Osteocyte (in vitro differentiated cells): ENCODE data around the gene HAPLN2. TPM values are rescaled to one million over a fixed set of nuclear protein-coding genes. Genes with fewer than 3 reads are reported as not detected.

Experiments
- DNase-seq: peaks from one replicate; pipeline ENCODE4 v3.0.0; 2021; ENCODE audit warnings: mixed read lengths; ENCODE audit not compliant: unreplicated experiment; ENCODE audit errors: extremely low spot score
- H3K27ac Mint-ChIP-seq: one replicate; pipeline ENCODE4 v1.8.0; 2021; ENCODE audit warnings: mild to moderate bottlenecking, mixed read lengths; ENCODE audit not compliant: unreplicated experiment
- H3K27me3 Mint-ChIP-seq: one replicate; pipeline ENCODE4 v1.8.0; 2021; ENCODE audit warnings: mixed read lengths; ENCODE audit not compliant: unreplicated experiment
- H3K36me3 Mint-ChIP-seq: one replicate; pipeline ENCODE4 v1.8.0; 2021; ENCODE audit warnings: mixed read lengths; ENCODE audit not compliant: unreplicated experiment
- H3K4me1 Mint-ChIP-seq: one replicate; pipeline ENCODE4 v1.8.0; 2021; ENCODE audit warnings: mixed read lengths; ENCODE audit not compliant: unreplicated experiment
- H3K4me3 Mint-ChIP-seq: one replicate; pipeline ENCODE4 v1.8.0; 2021; ENCODE audit warnings: mild to moderate bottlenecking, moderate library complexity, mixed read lengths; ENCODE audit not compliant: unreplicated experiment
- H3K9me3 Mint-ChIP-seq: one replicate; pipeline ENCODE4 v1.8.0; 2021; ENCODE audit warnings: mixed read lengths; ENCODE audit not compliant: unreplicated experiment
- CTCF ChIP-seq: fragments of 200-600 bp; sonication (generic); IDR thresholded peaks from 2 replicates; pipeline ENCODE4 v1.5.0; 2021; ENCODE audit warnings: antibody characterized with exemption, mild to moderate bottlenecking, moderate library complexity
- total RNA-seq: library from RNA; stranded (reverse); gene quantifications from 2 replicates; pipeline ENCODE4 v1.2.1, GENCODE V29; 2021

HAPLN2 gene
- total RNA-seq, 1 donor from 2014 or later = 0.35 TPM

DNA sequence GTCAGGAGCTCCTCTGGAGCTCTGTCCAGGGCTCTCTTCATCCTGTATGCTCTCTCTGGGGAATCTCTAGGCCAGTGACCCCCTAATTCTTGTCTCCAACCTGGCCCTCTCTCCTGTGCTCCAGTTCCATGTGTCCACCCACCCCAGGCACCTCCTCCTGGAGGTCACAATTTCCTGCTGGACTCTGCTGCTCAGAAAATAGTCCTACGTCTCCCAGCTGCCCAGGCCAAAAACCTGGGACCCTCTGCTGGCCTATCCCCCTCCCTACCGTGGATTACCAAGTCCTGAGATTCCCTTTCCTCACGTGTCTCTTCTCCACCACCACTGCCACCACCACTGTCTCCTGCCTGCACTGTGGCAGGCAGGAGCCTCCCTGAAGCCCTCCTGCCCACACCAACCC lies 46.3 kb downstream of the HAPLN2 start:
- Mint-ChIP-seq H3K27me3 (no peaks in the 10 kb centered on the region), H3K27ac (no peak overlapping the region), H3K4me3 (peak overlapping the region; percentile 6), H3K36me3 (no peaks in the 10 kb centered on the region), H3K4me1 (peaks cover 63% of the 10 kb centered on the region), H3K9me3 (no peaks in the 10 kb centered on the region)
- TF ChIP-seq CTCF = no peak
- DNase-seq = no peak

- Mint-ChIP-seq H3K4me1 (peaks cover 48% of the 10 kb centered on the region), H3K36me3 (peaks cover 11% of the 10 kb centered on the region), H3K27me3 (no peaks in the 10 kb centered on the region), H3K4me3 (no peak overlapping the region), H3K9me3 (no peaks in the 10 kb centered on the region), H3K27ac (no peak overlapping the region)
- no peak for TF ChIP-seq CTCF
- no peak for DNase-seq
Measured at GRCh38 chr1:156666862-156667609, 47.8 kb downstream of the HAPLN2 start.

GRCh38 chr1:156667610-156667967 lies 48.4 kb downstream of the HAPLN2 start:
- no peaks in the 10 kb centered on the region for H3K27me3 Mint-ChIP-seq

DNA sequence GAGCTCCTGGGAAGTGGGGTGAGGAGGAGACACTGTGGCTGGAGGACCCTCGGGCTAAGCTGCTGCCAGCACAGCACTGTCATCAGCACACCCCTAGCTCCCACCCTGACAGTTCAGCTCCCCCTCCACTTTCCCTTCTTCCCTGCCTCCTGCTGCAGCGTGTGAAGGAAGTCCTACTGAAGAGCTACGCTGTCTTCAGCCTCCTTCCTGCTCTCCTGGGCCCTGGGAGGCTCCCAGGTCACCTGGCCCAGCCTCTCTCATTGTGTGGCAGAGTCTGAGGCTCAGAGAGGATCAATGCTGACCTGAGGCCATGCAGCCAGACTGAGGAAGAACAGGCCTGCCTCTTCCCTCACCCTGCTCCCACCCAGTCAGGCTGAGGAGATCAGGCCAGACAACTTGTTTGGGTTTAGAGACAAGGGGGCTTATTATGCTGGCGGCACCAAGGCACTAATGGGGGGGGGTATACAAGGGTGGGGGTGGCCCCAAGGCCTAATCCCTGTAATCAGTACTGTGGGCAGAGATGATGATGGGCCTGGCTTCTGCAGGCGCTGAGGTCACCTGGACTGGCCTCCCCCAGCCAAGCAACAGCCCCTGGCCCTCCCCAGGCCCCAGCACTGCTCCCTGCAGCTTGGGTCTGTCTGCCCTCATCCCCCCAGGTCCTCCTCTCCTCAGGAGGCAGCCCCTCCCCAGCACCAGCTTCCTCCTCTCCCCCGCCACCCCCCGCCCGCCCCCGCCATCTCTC lies 48.9 kb downstream of the HAPLN2 start:
- no peak overlapping the region for H3K4me3 Mint-ChIP-seq
- TF ChIP-seq CTCF = no peak
- no peak for DNase-seq
- H3K27ac Mint-ChIP-seq = peak overlapping the region; percentile 18
- no peaks in the 10 kb centered on the region for H3K9me3 Mint-ChIP-seq
- no peaks in the 10 kb centered on the region for H3K27me3 Mint-ChIP-seq
- peaks cover 41% of the 10 kb centered on the region for H3K4me1 Mint-ChIP-seq
- H3K36me3 Mint-ChIP-seq = peaks cover 16% of the 10 kb centered on the region

More at GRCh38 chr1:156667610-156667967, 48.4 kb downstream of the HAPLN2 start:
- Mint-ChIP-seq H3K9me3 (no peaks in the 10 kb centered on the region), H3K36me3 (peaks cover 16% of the 10 kb centered on the region), H3K4me3 (no peak overlapping the region), H3K27ac (peak overlapping the region; percentile 18), H3K4me1 (peaks cover 43% of the 10 kb centered on the region)
- DNase-seq = no peak
- TF ChIP-seq CTCF = no peak
